Mesenchymal stem cell (in vitro differentiated cells and primary cell): ENCODE data around the gene C20orf204.

Source experiments
- DNase-seq: peaks from one replicate; pipeline ENCODE4 v3.0.0-alpha.2; 2013
- H2AFZ ChIP-seq: one replicate; pipeline ENCODE4 v1.6.1; 2013; ENCODE audit warnings: low read depth, mild to moderate bottlenecking, control low read depth, inconsistent platforms, low read length, moderate library complexity
- H2AK5ac ChIP-seq: 2 replicates; pipeline ENCODE4 v1.6.1; 2013; ENCODE audit warnings: low read length, moderate library complexity, mild to moderate bottlenecking, inconsistent platforms; ENCODE audit not compliant: severe bottlenecking
- H2BK120ac ChIP-seq: one replicate; pipeline ENCODE4 v1.6.1; 2013; ENCODE audit warnings: low read depth, mild to moderate bottlenecking, inconsistent platforms, low read length, moderate library complexity
- H2BK12ac ChIP-seq, 2 experiments: one replicate each; pipeline ENCODE4 v1.6.1; 2013; ENCODE audit warnings: inconsistent platforms in 2 of 2, low read length in 2 of 2, mild to moderate bottlenecking in 2 of 2, moderate library complexity in 2 of 2, control low read depth in 1 of 2
- H2BK15ac ChIP-seq: one replicate; pipeline ENCODE4 v1.6.1; 2013; ENCODE audit warnings: mild to moderate bottlenecking, low read depth, inconsistent platforms; ENCODE audit not compliant: poor library complexity, severe bottlenecking
- H2BK5ac ChIP-seq: 2 replicates; pipeline ENCODE4 v1.6.1; 2013; ENCODE audit warnings: low read depth, mild to moderate bottlenecking, low read length, control low read depth, inconsistent platforms; ENCODE audit not compliant: poor library complexity, severe bottlenecking
- H3K14ac ChIP-seq, 2 experiments: one replicate each; pipeline ENCODE4 v1.6.1; 2013; ENCODE audit warnings: inconsistent platforms in 2 of 2, low read length in 2 of 2, control low read depth in 1 of 2, mild to moderate bottlenecking in 1 of 2, moderate library complexity in 1 of 2
- H3K18ac ChIP-seq, 2 experiments: one replicate each; pipeline ENCODE4 v1.6.1; 2013; ENCODE audit warnings: inconsistent platforms in 2 of 2, low read length in 2 of 2, control low read depth in 1 of 2, low read depth in 1 of 2, mild to moderate bottlenecking in 1 of 2
- H3K23ac ChIP-seq, 2 experiments: one replicate each; pipeline ENCODE4 v1.6.1; 2013; ENCODE audit warnings: inconsistent platforms in 2 of 2, low read length in 2 of 2, mild to moderate bottlenecking in 2 of 2, moderate library complexity in 2 of 2, control low read depth in 1 of 2
- H3K27ac ChIP-seq: 2 replicates; pipeline ENCODE4 v1.5.1; 2013; ENCODE audit warnings: mild to moderate bottlenecking, moderate library complexity, low read length, control low read depth, inconsistent platforms; ENCODE audit not compliant: poor library complexity, severe bottlenecking
- H3K27me3 ChIP-seq, 2 experiments: 2 replicates each; pipeline versions ENCODE4 v1.6.1 to v1.7.0; 2013; ENCODE audit warnings: low read length in 2 of 2, mild to moderate bottlenecking in 2 of 2, moderate library complexity in 2 of 2, control low read depth in 1 of 2, inconsistent platforms in 1 of 2; ENCODE audit not compliant: control insufficient read depth in 1 of 2, insufficient read depth in 1 of 2
- H3K36me3 ChIP-seq, 2 experiments: 2 replicates each; pipeline versions ENCODE4 v1.6.1 to v1.7.0; 2013; ENCODE audit warnings: low read length in 2 of 2, control low read depth in 1 of 2, inconsistent platforms in 1 of 2, low read depth in 1 of 2, mild to moderate bottlenecking in 1 of 2; ENCODE audit not compliant: insufficient read depth in 2 of 2, control insufficient read depth in 1 of 2
- H3K4ac ChIP-seq, 2 experiments: one replicate each; pipeline ENCODE4 v1.6.1; 2013; ENCODE audit warnings: inconsistent platforms in 2 of 2, low read length in 2 of 2, mild to moderate bottlenecking in 2 of 2, moderate library complexity in 2 of 2, control low read depth in 1 of 2, low read depth in 1 of 2
- H3K4me1 ChIP-seq: 2 replicates; pipeline ENCODE4 v1.6.1; 2013; ENCODE audit warnings: low read depth, low read length, control low read depth; ENCODE audit not compliant: control insufficient read depth, insufficient read depth
- H3K4me2 ChIP-seq: 2 replicates; pipeline ENCODE4 v1.6.1; 2013; ENCODE audit warnings: low read length, mild to moderate bottlenecking, inconsistent platforms; ENCODE audit not compliant: poor library complexity, severe bottlenecking
- H3K4me3 ChIP-seq, 2 experiments: 2 replicates each; pipeline versions ENCODE4 v1.5.1 to v1.7.0; 2013; ENCODE audit warnings: low read length in 2 of 2, mild to moderate bottlenecking in 2 of 2, control low read depth in 1 of 2, low read depth in 1 of 2; ENCODE audit not compliant: insufficient read depth in 1 of 2
- H3K79me1 ChIP-seq: replicated peaks from 2 replicates; pipeline ENCODE4 v1.6.1; 2013; ENCODE audit warnings: mild to moderate bottlenecking, control low read depth, low read length, inconsistent platforms; ENCODE audit not compliant: poor library complexity, severe bottlenecking
- H3K9ac ChIP-seq: 2 replicates; pipeline ENCODE4 v1.7.0; 2013; ENCODE audit warnings: mild to moderate bottlenecking, low read length, moderate library complexity
- H3K9me3 ChIP-seq: 2 replicates; pipeline ENCODE4 v1.7.0; 2013; ENCODE audit warnings: mild to moderate bottlenecking, low read length; ENCODE audit not compliant: control insufficient read depth
- H4K8ac ChIP-seq: one replicate; pipeline ENCODE4 v1.6.1; 2013; ENCODE audit warnings: inconsistent platforms, mild to moderate bottlenecking, low read length, moderate library complexity
- H4K91ac ChIP-seq: one replicate; pipeline ENCODE4 v1.6.1; 2013; ENCODE audit warnings: mild to moderate bottlenecking, low read length, inconsistent platforms
- WGBS: methylation state at CpG from one replicate; pipeline ENCODE4 v1.1.7; 2013; ENCODE audit warnings: mixed read lengths; 5-methylcytosine and 5-hydroxymethylcytosine counted together

C20orf204 gene

GRCh38 chr20:64021124-64021975 is 14.6 kb upstream of the C20orf204 start:
- H3K27me3 ChIP-seq = no peaks in the 10 kb centered on the region
- no peak overlapping the region for H2BK120ac ChIP-seq
- peaks cover 7% of the 10 kb centered on the region for H3K4me1 ChIP-seq
- H3K23ac ChIP-seq = no peak overlapping the region
- H3K79me1 ChIP-seq = peaks cover 39% of the 10 kb centered on the region
- no peak for DNase-seq
- no peak overlapping the region for H3K4me2 ChIP-seq
- no peak overlapping the region for H2BK15ac ChIP-seq
- no peak overlapping the region for H3K27ac ChIP-seq
- H3K4me3 ChIP-seq = peak overlapping the region in 1 of 2 experiments; percentile 20
- H2BK5ac ChIP-seq = no peak overlapping the region
- no peak overlapping the region for H3K18ac ChIP-seq
- H2BK12ac ChIP-seq = no peak overlapping the region
- no peaks in the 10 kb centered on the region for H3K9me3 ChIP-seq
- no peak overlapping the region for H2AFZ ChIP-seq
- H3K14ac ChIP-seq = peak overlapping the region in 1 of 2 experiments; percentile 8
- no peak overlapping the region for H3K4ac ChIP-seq
- H3K36me3 ChIP-seq = peaks cover 83 to 87% of the 10 kb centered on the region in 2 experiments
- 95% methylated on average over 36 of the region's 36 CpGs for WGBS
- H3K9ac ChIP-seq = no peak overlapping the region
- no peak overlapping the region for H4K8ac ChIP-seq
- H4K91ac ChIP-seq = peak overlapping the region; percentile 18
- no peak overlapping the region for H2AK5ac ChIP-seq

GRCh38 chr20:64022671-64023360 is 13.2 kb upstream of the C20orf204 start:
- Histone ChIP-seq H3K14ac (no peak overlapping the region), H3K23ac (no peak overlapping the region), H3K4me3 (no peak overlapping the region), H2BK120ac (no peak overlapping the region), H3K4me1 (peaks cover 7% of the 10 kb centered on the region), H3K27me3 (no peaks in the 10 kb centered on the region), H2BK15ac (no peak overlapping the region), H3K79me1 (peaks cover 46% of the 10 kb centered on the region), H3K4ac (no peak overlapping the region), H4K91ac (no peak overlapping the region), H3K36me3 (peaks cover 89 to 92% of the 10 kb centered on the region in 2 experiments), H3K9ac (no peak overlapping the region), H2BK12ac (no peak overlapping the region), H3K27ac (no peak overlapping the region), H2AK5ac (no peak overlapping the region), H2BK5ac (no peak overlapping the region), H2AFZ (no peak overlapping the region), H3K18ac (no peak overlapping the region), H3K4me2 (no peak overlapping the region), H3K9me3 (no peaks in the 10 kb centered on the region), H4K8ac (no peak overlapping the region)
- WGBS = 98% methylated on average over 17 of the region's 17 CpGs
- no peak for DNase-seq

DNA sequence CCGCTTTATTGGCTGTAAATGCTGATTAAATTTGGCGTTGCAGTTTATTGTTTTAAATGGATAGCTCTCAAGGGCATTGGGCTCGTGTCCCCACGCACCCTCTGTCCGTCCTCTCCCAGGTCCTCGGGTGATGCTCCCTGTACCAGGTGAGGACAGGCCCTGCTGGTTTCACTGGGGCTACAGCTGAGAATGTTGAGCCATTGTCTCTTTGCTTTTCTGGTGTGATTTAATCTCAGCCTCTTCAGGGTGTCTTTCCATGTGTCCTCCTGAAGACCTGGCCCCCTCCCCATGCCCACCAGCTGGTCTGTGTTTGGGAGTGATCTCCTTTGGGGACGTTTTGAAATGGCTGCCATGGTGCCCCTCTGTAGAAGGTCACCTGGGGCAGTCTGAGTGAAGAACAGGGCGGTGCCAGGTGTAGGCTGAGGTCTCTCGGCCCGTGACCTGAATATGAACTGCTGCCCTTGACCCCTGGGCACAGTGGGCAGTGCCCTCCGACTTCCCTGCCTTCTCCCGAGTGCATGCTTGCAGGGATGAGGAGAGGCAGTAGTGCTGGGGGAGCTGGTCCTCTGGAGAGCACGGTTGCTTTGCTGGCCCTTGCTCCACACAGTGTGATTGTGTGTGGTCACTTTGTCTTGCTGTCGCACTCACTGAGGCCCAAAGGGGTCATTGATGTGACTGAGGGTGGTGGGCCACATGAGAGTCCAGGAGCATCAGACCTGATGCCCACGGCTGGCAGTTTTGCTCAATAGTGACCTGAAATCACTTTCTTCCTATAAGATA is 12.4 kb upstream of the C20orf204 start:
- no peak overlapping the region for H2AFZ ChIP-seq
- H3K4me2 ChIP-seq = no peak overlapping the region
- no peak overlapping the region for H3K14ac ChIP-seq
- no peak overlapping the region for H3K27ac ChIP-seq
- peaks cover 47% of the 10 kb centered on the region for H3K79me1 ChIP-seq
- WGBS = 93% methylated on average over 15 of the region's 15 CpGs
- H2BK120ac ChIP-seq = no peak overlapping the region
- no peak overlapping the region for H3K9ac ChIP-seq
- H3K36me3 ChIP-seq = peaks cover 89 to 92% of the 10 kb centered on the region in 2 experiments
- H3K9me3 ChIP-seq = no peaks in the 10 kb centered on the region
- no peaks in the 10 kb centered on the region for H3K27me3 ChIP-seq
- H3K4me1 ChIP-seq = peaks cover 7% of the 10 kb centered on the region
- H2BK12ac ChIP-seq = no peak overlapping the region
- no peak overlapping the region for H2BK5ac ChIP-seq
- H3K4ac ChIP-seq = no peak overlapping the region
- H2AK5ac ChIP-seq = no peak overlapping the region
- no peak overlapping the region for H3K23ac ChIP-seq
- no peak overlapping the region for H3K4me3 ChIP-seq
- no peak overlapping the region for H3K18ac ChIP-seq
- H4K8ac ChIP-seq = no peak overlapping the region
- DNase-seq = no peak
- H4K91ac ChIP-seq = no peak overlapping the region
- H2BK15ac ChIP-seq = no peak overlapping the region
